Ishikawa (cell line): ENCODE measurements around the gene CRTC1.

Experiments used
- CEBPB ChIP-seq: IDR thresholded peaks from 2 replicates; pipeline ENCODE4 v1.6.1; 2012
- CREB1 ChIP-seq: IDR thresholded peaks from 2 replicates; pipeline ENCODE4 v1.6.1; 2012; ENCODE audit warnings: low read depth
- EGR1 ChIP-seq: IDR thresholded peaks from 2 replicates; pipeline ENCODE4 v1.6.1; 2012
- EP300 ChIP-seq: IDR thresholded peaks from 2 replicates; pipeline ENCODE4 v1.6.1; 2012; ENCODE audit warnings: borderline replicate concordance
- FOXM1 ChIP-seq: IDR thresholded peaks from 2 replicates; pipeline ENCODE4 v1.6.1; 2012; ENCODE audit warnings: low read depth, borderline replicate concordance
- MAX ChIP-seq: IDR thresholded peaks from 2 replicates; pipeline ENCODE4 v1.6.1; 2012
- NFIC ChIP-seq: IDR thresholded peaks from 2 replicates; pipeline ENCODE4 v1.6.1; 2012
- RAD21 ChIP-seq: IDR thresholded peaks from 2 replicates; pipeline ENCODE4 v1.6.1; 2012; ENCODE audit warnings: low read depth
- REST ChIP-seq: IDR thresholded peaks from 2 replicates; pipeline ENCODE4 v1.6.1; 2012; ENCODE audit warnings: low read depth, mild to moderate bottlenecking
- TAF1 ChIP-seq: IDR thresholded peaks from 2 replicates; pipeline ENCODE4 v1.6.1; 2012; ENCODE audit warnings: low read depth, mild to moderate bottlenecking
- TCF12 ChIP-seq: IDR thresholded peaks from 2 replicates; pipeline ENCODE4 v1.6.1; 2012; ENCODE audit warnings: low read depth
- TEAD4 ChIP-seq: IDR thresholded peaks from 2 replicates; pipeline ENCODE4 v1.6.1; 2012
- USF1 ChIP-seq: IDR thresholded peaks from 2 replicates; pipeline ENCODE4 v1.6.1; 2012
- YY1 ChIP-seq: IDR thresholded peaks from 2 replicates; pipeline ENCODE4 v1.6.1; 2012; ENCODE audit warnings: low read depth
- ZBTB7A ChIP-seq: IDR thresholded peaks from 2 replicates; pipeline ENCODE4 v1.6.1; 2012; ENCODE audit warnings: low read depth

CRTC1 gene

GRCh38 chr19:18645035-18645511, 38.4 kb upstream of the CRTC1 start:
- TF ChIP-seq YY1 (no peak), ZBTB7A (no peak), TCF12 (no peak), CREB1 (no peak), EGR1 (no peak), RAD21 (no peak), FOXM1 (no peak), TAF1 (no peak), EP300 (no peak), MAX (no peak), REST (no peak), CEBPB (no peak), TEAD4 (no peak), USF1 (no peak), NFIC (no peak)

- TF ChIP-seq FOXM1 (no peak), EP300 (no peak), TAF1 (no peak), CREB1 (no peak), CEBPB (no peak), NFIC (no peak), USF1 (no peak), MAX (no peak), ZBTB7A (no peak)
Observed at GRCh38 chr19:18646535-18647370, 36.7 kb upstream of the CRTC1 start.

- TF ChIP-seq CEBPB (no peak), CREB1 (no peak), YY1 (no peak), FOXM1 (no peak), ZBTB7A (no peak), RAD21 (no peak), REST (no peak), USF1 (no peak), NFIC (no peak), MAX (no peak), EGR1 (no peak), TCF12 (no peak), TEAD4 (no peak), TAF1 (no peak)
Observed at GRCh38 chr19:18647371-18647767, 36.1 kb upstream of the CRTC1 start.

GRCh38 chr19:18647807-18648206, 35.7 kb upstream of the CRTC1 start:
- TF ChIP-seq ZBTB7A = no peak
- no peak for TF ChIP-seq EP300
- TF ChIP-seq MAX = no peak
- no peak for TF ChIP-seq RAD21
- no peak for TF ChIP-seq CEBPB
- no peak for TF ChIP-seq CREB1
- no peak for TF ChIP-seq TCF12

GRCh38 chr19:18648973-18649315, 34.5 kb upstream of the CRTC1 start:
- TF ChIP-seq ZBTB7A = no peak
- no peak for TF ChIP-seq EP300
- TF ChIP-seq MAX = no peak
- no peak for TF ChIP-seq TCF12
- no peak for TF ChIP-seq RAD21
- no peak for TF ChIP-seq TAF1
- no peak for TF ChIP-seq EGR1
- TF ChIP-seq YY1 = no peak
- TF ChIP-seq USF1 = no peak
- TF ChIP-seq TEAD4 = no peak
- TF ChIP-seq CREB1 = no peak
- no peak for TF ChIP-seq REST
- TF ChIP-seq CEBPB = no peak
- TF ChIP-seq NFIC = no peak
- TF ChIP-seq FOXM1 = no peak
